Inflammatory macrophage treated with lipopolysaccharide for 4 hours (primary cell): ENCODE results near the gene SLC37A1.

Experiments used
- DNase-seq: peaks from one replicate; pipeline ENCODE4 v3.0.0-alpha.2; 2020

Gene SLC37A1

DNA sequence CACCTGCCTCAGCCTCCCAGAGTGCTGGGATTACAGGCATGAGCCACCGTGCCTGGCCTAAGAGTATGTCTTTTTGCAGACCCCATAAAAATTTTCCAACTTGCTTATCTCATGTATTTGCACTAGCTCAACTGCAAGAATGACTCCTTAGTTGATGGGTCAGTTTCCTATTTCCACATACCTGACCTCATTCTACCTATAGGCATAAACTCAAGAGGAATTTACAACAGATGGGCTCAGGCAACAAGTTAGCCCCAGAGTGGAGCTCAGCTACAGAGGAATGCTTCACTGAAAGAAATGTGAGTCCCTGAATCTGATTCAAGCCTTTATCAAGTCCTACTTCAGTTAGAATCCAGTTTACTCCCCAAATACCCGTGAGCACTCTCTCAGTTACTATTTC, 5.3 kb upstream of the SLC37A1 start:
- no peak for DNase-seq

DNA sequence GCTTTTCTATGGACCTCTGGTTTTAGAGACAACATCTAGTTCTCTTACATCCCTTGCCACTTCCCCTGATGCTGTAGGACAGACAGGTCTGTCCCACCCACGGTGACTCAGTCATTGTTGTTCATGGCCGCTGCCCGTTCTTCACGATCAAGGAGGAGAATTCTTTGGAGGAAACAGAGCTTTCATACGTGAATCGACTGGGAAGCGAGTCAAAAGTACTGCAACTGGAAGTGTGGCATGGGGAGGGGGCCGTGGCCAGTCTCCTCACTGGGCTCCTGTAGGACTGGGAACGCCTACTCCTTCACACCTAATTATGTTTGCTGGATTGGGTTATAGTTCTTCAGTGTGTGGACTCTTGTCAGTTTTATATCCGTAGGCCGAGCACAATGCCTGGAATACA, 4.4 kb upstream of the SLC37A1 start:
- DNase-seq = no peak

DNA sequence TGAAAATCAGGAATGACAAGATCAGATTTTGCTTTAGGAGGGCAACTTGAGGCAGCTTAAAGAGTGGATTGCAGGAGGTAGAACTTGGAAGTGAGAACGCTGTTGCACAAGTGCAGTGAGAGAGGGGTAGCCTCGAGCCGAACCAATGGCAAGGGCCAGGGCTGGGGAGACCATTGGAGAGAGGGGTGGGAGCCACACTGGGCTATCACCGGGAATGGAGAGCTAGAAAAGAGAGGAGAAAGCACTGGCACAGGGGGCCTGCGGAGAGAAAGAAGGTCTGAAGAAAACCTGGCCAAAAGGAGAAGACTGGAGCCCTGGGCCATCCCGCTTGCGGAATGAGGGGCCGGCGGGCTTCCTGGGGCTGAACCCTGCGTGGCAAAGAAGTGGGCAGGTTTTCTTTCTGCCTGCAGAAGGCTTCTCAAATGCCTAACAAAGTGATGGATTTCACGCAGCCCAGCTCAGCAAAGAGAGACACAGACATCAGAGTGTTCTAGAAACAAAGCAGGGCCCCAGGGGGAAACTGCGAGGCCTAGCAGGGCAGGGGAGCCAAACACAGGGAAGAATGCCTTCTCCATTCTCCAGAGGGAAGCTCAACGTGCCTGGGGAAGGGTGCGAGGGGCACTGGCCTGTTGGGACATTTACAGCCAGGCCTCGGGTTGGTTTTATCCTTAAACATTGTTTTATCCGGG, 1.2 kb upstream of the SLC37A1 start:
- DNase-seq = no peak

DNA sequence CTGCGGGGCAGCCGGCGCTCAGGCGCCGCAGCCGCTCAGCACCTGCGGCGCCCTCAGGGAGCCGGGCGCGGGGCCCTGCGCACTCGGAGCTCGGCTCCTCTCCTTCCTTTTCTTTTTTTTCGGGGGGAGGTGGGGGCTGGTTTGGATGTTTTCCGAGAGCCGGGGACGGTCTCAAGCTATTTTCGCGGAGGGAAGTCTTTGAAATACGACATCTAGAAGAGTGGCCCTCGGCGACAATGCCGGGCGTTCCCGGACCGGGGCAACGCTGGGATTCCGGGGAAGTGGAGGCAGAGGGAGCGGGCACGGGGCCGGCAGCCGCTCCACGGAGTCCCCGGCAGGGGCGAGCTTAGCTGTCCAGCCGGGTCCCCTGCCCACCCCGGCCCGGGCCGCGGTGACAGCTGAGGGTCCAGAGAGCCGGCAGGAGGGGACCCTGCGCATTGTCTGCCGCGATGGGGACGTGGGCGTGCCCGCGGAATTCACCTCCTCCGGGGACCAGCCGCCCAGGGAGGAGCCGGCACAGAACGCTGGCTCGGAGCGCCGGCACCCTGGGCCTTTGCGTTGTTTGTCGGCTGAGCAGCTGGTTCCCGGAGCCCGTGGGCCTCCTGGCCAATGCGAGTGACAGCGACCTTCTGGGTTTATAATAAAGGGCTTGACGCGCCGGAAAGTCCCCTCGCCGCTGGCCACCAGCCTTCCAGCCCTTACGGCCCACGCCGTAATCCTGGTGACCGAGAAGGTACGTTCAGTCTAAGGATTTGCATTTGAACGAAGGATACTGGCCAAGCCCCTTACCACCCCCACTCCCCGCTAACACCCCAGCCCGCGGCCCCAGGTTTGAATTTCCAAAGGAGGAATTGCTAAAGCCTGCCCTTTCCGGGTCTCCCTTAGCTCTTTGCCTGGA, 582 bp downstream of the SLC37A1 start:
- DNase-seq = peak; percentile 66

DNA sequence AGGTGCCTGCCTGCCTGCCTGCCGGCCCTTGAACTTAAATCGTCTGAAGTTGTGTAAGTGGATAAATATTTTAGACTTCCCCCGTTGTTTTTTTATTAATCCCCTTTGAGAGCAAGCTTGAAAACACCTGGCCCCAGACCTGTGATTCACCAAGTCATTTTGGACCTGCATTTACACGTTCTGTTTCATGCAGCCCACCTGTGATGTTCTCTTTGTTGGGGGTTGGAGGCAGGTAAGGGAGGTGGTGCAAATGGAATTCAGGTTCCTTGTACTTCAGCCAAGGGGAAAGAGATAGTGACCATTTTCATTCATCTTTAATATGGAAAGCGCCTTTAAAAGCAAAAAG, 1.2 kb downstream of the SLC37A1 start:
- no peak for DNase-seq

DNA sequence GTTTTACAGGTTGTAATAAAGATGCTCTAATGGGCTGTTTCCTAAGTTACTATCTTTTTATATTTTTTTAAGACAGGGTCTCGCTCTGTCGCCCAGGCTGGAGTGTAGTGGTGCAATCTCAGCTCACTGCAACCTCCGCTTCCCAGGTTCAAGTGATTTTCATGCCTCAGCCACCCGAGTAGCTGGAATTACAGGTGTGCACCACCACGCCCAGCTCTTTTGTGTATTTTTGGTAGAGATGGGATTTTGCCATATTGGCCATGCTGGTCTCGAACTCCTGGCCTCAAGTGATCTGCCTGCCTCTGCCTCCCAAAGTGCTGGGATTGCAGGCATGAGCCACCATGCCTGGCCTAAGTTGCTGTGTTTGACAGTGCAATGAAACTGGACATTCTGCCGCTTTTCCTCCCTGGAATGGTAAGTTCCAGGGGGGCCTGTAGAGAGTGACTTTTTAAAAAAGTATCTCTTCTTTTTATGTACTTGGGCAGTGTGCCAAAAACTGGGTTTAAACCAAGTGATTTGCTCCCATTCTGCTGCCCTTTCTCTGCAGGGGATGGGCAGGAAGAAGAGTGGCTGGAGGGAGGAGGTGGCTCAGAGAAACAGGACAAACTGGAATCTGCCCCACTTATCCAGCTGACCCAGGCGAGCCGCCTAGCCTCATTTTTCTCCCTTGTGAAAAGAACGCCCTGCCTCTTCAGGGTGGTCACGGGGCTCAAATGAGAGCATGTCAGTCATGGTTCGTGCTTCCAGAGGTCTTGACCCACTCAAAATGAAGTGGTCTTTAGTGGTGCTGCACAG, 2.3 kb downstream of the SLC37A1 start:
- no peak for DNase-seq

DNA sequence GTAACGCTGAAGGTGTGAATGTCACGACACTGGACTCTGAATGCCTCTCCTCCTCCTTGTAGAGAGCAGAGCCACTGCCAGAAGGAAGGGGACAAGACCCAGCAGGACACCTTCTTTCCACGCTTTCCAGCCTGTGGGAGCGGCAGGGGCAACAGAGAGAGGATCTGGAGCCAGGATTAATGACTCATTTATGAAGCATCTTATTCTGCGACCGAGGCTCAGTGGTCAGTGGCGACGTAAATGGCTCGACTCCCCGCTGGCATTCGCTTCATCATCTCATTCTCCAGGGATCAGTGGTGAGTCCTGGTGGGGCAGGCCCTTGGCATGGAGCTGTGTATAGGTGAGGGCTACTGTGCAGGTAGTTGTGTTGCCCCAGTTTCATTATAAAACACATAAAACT, 4.6 kb downstream of the SLC37A1 start:
- no peak for DNase-seq

DNA sequence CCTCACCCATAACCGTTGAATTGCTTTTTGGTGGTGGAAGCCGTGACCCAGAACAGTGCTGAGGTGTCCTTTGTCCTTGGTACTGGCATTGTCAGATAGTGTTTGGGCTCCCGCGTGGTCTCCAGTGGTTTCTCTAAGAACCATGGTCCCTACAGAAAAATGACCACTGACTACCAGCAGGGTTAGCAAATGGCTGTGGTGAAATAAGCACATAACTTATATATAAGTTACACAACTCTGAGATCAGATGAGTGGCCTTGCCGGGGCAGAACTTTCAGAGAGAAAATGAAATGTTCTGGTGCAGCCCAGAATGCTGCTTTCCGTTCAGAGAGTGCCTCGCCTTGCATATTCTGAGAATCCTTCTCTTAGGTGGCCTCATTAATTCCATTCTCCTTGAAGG, 5.0 kb downstream of the SLC37A1 start:
- DNase-seq = no peak

DNA sequence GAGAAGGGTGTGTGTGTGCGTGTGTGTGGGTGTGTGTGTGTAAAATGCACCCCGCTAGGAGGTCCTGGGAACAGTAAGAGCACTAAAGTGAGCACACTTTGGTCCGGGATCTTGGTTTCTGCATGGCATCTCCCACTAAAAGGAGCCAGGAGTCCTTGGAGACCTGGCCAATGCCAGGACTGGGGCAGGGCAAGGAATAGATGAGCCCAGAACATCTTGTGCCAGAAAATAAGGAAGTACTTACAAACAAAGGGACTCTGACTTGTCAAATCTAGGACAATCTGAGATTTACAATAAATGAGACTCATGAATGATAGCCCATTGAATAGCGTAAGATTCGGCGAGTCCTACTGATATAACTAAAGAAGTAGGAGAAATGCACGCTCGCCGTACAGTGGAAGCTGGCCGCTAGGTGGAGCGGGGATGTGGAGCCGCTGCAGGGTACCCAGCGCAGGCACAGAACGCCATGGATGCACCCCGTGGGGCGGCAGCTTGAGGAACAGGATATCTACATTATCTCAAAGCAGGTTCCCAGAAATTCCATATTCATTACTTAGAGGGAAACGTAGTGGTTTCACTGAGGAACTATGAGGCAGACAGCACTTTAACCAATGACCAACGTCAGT, 7.1 kb downstream of the SLC37A1 start:
- DNase-seq = no peak

DNA sequence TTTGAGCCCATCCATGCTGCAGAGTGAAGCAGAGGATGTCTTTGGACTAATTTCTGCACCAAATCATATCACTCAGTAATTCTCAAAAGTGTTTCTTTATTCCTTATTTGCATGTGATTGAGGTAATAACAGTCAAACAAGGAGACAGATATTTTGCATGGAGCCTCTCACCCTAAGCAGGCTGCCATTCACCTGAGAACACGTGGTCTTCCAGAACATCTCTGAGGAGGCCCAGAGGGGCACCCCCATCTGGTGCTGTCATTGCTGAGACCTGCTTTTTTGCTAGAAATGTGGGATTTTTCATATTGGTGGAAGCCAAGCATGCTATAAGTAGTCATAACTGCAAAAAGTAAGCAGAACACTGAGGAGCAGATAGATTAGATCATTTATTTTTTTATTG, 7.7 kb downstream of the SLC37A1 start:
- no peak for DNase-seq

DNA sequence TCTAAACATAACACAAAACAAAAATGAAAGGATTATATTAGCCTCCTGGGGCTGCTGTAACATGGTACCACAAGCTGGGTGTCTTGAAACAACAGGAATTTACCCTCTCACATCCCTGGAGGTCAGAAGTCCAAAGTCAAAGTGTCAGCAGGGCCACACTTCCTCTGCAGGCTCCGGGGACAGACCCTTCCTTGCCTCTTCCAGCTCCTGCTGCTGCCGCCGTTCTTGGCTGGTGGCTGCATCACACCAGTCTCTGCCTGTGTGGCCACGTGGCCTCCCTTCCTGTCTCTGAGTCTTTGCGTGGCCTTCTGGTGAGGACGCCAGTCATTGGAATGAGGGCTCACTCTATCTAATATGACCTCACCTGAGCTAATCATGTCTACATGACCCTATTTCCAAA, 8.2 kb downstream of the SLC37A1 start:
- no peak for DNase-seq

DNA sequence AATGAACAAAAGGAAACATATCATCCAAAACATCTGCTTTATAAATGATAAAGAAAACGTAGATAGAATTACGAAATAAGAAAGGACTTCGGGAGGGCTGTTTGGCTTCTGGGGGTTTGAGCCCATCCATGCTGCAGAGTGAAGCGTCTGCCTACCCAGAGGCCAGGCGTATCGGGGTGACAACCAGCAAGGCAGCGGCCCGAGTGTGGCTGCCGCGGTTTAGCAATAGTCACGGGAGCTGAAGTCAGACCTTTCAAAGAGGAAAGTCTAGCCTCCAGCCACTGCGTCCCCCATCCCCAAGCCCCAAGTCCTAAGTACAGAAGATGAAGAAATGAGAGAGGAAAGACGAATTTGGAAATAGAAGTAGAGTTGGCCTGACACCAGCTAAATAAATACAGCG, 8.6 kb downstream of the SLC37A1 start:
- DNase-seq = no peak

DNA sequence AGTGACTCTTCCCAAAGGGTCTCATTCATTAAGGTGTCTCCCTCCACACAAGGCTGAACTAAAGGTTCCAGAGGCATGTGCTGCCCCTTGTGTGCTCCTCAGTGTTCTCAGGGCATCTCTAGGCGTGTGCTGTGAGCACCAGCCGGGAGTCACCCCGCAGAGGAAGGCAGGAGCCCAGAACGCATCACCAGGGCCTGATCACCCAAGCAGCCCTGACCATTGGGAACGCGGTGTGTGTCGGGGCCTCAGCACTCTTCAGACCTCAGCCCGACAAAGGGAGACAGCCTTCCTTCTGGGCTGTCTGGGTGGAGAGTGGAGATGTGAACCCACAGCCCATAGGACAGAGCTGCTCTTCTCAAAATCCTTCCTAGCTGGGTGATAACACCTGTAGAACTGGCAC, 9.1 kb downstream of the SLC37A1 start:
- no peak for DNase-seq

DNA sequence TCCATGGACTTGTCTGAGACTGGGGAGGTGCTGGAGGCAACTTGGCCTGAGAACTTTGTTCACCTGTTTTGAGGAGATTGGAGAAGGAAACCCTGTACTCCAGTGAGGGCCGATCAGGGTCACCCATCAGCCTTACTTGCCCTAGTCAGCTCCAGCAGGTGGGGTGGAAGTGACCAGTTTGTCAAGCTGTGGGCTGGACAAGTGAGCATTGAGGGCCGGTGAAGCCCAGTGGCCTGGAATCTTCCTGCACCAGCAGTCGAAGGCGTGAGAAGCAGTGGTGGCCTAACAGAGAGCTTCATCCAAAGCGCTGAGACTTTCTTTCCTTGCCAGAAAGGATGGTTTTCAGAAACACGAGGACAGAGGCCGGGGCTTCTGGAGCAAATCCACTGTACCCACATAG, 9.6 kb downstream of the SLC37A1 start:
- DNase-seq = no peak

DNA sequence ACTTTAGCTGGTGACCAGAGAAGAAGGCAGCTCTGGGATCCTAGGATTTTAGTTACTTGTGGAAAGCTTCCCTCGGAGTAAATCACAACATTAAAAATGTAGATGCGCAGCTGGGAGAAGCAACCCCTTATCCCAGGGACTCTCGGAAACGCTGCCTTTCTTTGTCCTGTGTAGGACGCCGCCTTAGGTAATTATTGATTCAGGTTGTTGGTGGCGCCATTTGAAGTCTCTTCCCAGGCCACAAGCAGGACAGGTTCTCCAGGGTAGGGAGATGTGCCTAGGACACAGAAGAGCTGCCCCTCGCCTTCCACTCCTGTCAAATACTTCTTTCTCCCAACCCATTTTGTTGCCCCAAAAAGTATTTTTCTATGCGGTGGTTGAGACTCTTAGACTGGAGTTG, 10.3 kb downstream of the SLC37A1 start:
- DNase-seq = no peak

DNA sequence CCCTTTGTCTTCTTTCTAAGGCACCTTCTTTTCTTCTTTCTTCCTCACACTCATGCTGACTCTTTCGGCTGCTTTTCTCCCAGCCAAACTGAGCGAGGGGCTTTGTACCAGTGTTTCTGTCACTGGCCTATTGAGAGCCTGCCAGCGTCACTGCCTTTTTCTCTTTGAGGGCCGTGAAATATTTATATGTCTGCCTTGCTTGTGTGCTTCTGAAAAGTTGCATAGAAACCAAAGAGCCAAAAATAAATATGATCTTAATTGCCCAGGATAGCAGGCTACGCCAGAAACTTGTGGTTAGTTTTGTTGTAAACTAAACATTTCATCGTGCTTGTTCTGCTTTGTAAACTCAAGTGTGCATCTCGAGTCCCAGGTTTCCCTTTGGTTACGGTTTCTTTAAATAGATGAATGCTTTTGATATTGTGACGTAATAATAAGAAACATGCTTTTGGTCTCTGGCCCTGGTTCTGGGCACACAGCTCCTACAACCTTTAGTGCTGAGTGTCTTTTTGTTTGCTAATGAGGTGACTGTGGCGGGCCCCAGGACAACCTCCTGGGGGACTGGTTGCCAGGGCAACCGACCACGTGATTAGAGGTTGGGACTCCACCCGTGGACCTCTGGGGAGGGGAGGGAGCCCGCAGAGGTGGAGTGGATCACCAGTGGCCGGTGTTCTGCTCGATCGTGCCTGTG, 10.8 kb downstream of the SLC37A1 start:
- no peak for DNase-seq

DNA sequence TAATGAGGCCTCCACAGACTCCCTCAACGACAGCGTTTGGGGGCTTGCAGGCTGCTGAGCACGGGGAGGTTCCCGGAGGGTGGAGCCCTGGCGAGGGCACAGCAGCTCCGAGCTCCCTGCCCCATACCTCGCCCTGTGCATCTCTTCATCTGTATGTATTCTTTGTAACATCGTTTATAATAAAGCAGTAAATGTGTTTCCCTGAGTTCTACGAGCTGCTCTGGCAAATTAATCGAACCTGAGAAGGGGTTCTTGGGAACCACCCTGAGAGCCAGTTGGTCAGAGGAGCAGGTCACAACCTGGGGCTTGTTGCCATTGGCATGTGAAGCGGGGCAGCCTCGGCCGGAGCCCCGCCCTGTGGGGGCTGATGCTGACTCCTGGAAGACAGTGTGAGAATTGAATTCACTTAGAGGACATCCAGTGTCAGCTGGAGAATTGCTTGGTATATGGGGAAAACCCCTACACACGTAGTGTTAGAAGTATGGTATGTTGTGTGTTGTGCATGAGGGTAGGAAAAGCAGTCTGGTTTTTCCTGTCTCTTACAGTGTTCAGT, 11.5 kb downstream of the SLC37A1 start:
- no peak for DNase-seq

DNA sequence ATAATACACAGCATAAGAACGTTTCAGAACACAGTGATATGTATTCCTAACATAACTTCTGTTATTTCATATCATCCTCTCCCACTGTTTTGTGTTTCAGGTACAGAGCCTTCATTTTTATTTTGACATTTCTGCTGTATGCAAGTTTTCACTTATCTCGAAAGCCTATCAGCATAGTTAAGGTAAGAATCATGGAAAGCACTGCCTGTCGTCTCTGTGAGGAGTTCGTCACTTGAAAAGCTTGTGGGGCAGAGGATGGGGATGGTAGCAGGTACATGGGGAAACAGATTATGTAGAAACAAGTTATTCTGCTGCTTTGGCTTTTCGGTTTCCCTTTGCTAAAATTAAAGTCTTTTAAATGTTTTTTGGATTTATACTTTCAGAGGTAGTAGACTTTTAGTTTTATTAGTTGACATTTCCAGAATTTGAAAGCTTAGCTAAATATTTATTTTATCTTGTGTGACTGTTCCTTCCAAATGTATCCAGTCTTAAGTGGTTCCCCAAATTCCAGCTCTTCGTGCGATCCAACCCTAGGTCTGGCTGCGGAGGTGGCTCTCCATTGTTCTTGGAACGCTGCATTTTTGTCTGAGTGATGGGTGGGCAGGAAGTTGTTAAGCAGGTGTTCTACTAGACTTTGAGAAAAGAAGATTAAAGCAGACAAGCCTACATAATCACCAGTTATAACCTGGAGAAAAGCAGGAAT, 12.2 kb downstream of the SLC37A1 start:
- DNase-seq = no peak

DNA sequence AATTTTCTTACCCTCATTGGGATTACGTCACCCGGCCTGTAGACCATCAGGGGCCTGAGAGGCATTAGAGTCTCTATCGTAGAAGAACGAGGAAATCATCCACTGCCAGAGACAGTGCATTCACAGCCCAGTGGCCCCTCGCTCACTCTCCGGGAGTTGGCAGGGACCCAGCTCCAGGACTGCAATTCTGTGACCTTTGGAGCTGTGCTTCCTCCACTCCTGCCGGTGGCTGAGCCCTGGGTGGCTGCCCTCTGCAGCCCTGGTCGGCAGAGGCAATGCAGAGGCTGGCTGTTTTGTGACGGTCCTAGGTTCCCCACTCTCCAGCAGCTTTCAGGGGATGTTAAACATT, 12.7 kb downstream of the SLC37A1 start:
- DNase-seq = no peak

DNA sequence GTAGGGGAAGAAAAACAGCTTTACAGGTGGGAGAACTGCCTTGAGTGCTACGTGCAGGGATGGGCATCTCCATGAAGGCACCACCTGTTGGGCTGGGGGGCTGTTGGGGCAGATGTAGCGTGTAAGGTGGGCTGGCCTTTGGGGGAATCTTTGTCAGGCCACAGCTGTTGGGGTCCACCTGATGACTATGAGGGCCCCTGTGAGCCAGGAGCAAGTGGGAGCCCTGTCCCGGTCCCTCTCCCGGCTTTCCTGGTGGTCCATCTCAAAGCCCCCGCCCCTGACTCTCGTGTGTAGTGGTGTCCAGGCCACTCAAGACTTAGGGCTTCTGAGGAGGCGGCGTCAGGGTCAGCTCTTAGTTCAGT, 13.5 kb downstream of the SLC37A1 start:
- DNase-seq = no peak

DNA sequence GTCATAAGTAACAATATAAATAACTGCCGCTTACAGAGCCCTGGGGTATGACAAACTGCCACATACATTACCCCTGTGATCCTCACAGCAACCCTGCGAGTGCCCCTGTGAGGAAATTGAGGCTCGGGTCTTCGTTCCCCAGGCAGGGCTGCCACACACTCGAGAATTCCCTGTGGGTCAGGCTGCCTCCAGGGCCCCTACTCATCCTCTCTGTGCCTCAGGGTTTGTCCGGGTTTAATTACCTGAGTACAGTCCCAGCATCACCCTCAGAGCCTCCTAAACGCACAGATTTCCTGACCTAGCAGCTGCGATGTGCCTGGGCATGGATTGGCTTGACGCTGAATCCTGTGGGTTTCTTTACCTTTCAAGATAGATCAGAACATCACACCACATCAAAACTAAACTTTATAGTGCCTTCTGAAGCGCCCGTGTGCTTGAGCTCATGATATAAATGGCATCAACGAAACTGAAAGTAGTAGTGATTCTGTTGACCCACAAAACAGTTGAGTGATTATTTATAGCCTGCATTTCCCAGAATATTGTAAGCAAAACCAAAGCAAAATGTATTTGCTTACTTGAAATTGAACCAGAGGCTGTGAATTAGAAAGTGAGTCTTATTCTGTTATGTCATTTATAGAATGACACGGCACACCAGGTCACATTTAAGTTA, 14.0 kb downstream of the SLC37A1 start:
- peak; percentile 71 for DNase-seq

DNA sequence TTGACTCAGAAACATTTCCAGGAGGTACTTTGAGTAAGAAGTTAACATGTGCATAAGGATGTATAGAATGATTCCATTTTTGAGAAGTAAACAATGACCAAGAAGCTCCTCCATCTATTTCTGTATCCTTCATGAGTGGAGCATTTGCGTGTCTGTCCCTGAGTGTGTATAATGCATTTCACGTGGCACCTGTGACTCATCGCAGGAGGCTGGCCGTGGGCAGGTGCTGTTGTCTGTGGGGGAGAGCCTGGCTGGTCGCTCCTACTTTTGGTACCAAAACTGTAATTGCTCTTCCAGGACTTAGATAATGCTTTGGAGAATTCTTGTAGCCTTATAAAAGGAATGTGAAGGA, 16.5 kb downstream of the SLC37A1 start:
- DNase-seq = no peak
